ENCODE measurements around the gene MAP2. TPM values are rescaled to one million over a fixed set of nuclear protein-coding genes. Genes with fewer than 3 reads are reported as not detected.

Gene MAP2
- total and polyA plus RNA-seq, 2 of the 8 experiments (the other 6 are each of a cell fraction or from before 2014, with no cell fraction given): 5.9 to 9.4 TPM

- no peak for TF ChIP-seq POU5F1 (IDR thresholded peaks at IDR 0.05; ENCODE audit: low read depth, low read length)
Observed at GRCh38 chr2:209445485-209445884, 21.6 kb downstream of the MAP2 start (continued).

Measured in H1 (cell line).